DMS53 (cell line): ENCODE results near the gene GSTP1.
A peak's percentile ranks its signal among the peaks of the same experiment; 100 is the strongest.
"Not testable (repeated sequence)": the region's sequence is repeated elsewhere in the genome, so short reads cannot be mapped to it uniquely, and the experiment has no call there.

ENCODE experiments used
- DNase-seq: peaks from one replicate; lab custom pipeline; 2025; lab: John Stamatoyannopoulos, UW

Gene GSTP1

GRCh38 chr11:67597458-67597857, 13.8 kb downstream of the GSTP1 start:
- DNase-seq: not testable (repeated sequence)

GRCh38 chr11:67597963-67598362, 14.4 kb downstream of the GSTP1 start:
- not testable (repeated sequence) for DNase-seq

GRCh38 chr11:67599149-67599548, 15.5 kb downstream of the GSTP1 start:
- DNase-seq: no peak

GRCh38 chr11:67600324-67601029, 16.9 kb downstream of the GSTP1 start:
- no peak for DNase-seq

GRCh38 chr11:67601098-67601497, 17.5 kb downstream of the GSTP1 start:
- no peak for DNase-seq

- not testable (repeated sequence) for DNase-seq
These were observed 20.5 kb downstream of the GSTP1 start for GRCh38 chr11:67604119-67604518.

- DNase-seq: no peak
These were observed 21.2 kb downstream of the GSTP1 start for GRCh38 chr11:67604815-67605214.

GRCh38 chr11:67605231-67606011, 21.8 kb downstream of the GSTP1 start:
- no peak for DNase-seq

GRCh38 chr11:67606093-67606491, 22.5 kb downstream of the GSTP1 start:
- no peak for DNase-seq

GRCh38 chr11:67606492-67607295, 23.1 kb downstream of the GSTP1 start, which contains the start of gene NDUFV1:
Gene NDUFV1 (plus strand): TSS chr11:67606936. CDS start chr11:67607005, 69 bp downstream.
- DNase-seq: peak; percentile 99

- DNase-seq: no peak
These were observed 23.9 kb downstream of the GSTP1 start for GRCh38 chr11:67607507-67607906.

GRCh38 chr11:67608486-67608885, 24.9 kb downstream of the GSTP1 start:
- DNase-seq: no peak

- no peak for DNase-seq
These were observed 25.7 kb downstream of the GSTP1 start for GRCh38 chr11:67609316-67609715.

GRCh38 chr11:67610302-67610868, 26.8 kb downstream of the GSTP1 start:
- DNase-seq: no peak

- DNase-seq: no peak
These were observed 27.6 kb downstream of the GSTP1 start for GRCh38 chr11:67611165-67611564.

- no peak for DNase-seq
These were observed 28.3 kb downstream of the GSTP1 start for GRCh38 chr11:67611704-67612587.

- DNase-seq: no peak
These were observed 29.1 kb downstream of the GSTP1 start for GRCh38 chr11:67612751-67613150.

GRCh38 chr11:67613313-67613959, 29.8 kb downstream of the GSTP1 start:
- peak; percentile 61 for DNase-seq

- DNase-seq: peak; percentile 76
These were observed 30.5 kb downstream of the GSTP1 start for GRCh38 chr11:67613960-67614715.
